T47D (cell line): ENCODE data around the gene SLF1.
"Not testable (repeated sequence)": the region's sequence is repeated elsewhere in the genome, so short reads cannot be mapped to it uniquely, and the experiment has no call there.

Source experiments
- DNase-seq, 2 experiments: peaks; one replicate each; pipeline versions ENCODE4 v3.0.0 to v3.0.0-alpha.2; 2011 to 2012; ENCODE audit warnings: low read depth in 1 of 2, low spot score in 1 of 2
- JUND ChIP-seq: IDR thresholded peaks from 2 replicates; pipeline ENCODE4 v1.6.1; 2012; ENCODE audit warnings: low read depth
- in situ Hi-C: cut with HindIII; loops from 2 replicates; pipeline ENCODE4 v1.10.0; 2016; ENCODE audit warnings: low sequenced_read_pairs, low pct_unique_long_range_greater_than_20kb

SLF1 gene

DNA sequence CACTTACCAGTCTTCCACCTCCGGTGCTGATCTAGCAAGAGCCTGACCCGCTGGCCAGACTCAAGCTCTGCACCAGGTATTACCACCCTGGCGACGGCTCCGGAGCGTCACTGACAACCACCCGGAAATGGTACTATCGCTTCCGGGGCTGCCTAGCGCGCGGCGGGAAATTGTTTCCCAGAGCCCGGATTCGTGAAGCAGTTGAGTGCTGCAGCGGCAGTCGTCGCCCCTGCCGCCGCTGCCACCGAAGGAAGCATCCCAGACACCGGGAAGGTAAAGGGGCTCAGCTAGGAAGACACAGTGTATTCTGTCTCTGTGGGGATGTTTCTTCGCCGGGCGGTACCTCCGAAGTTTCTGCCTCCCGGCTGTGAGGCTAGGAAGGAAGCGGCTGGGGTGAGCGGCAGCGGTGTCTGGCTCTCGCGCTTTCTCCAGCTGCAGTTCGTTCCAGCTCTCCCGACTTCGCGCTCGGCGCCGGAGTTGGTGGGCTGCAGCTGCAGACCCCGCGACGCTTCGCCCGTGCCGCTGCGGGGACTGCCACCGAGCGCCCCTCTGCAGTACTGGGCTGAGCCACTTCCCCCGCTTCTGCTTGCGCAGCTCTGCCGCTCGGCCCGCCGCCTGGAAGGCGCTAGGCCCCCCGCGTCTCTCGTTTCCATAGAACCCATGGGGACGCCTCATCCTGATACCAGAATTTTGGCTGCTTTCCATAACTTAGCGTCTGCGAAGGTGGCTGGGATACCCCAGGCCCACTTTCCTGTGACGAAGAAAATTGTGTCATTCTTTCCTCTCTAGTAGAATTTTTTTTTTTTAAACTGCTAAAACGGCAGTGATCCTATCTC, at the start of gene SLF1, which contains the start of gene KIAA0825:
TSS of gene SLF1 (plus strand) at position 177 of the 836 bp plus-strand sequence. CDS start 10,142 bp downstream, outside the sequence.
TSS of gene KIAA0825 (minus strand) at position 112 of the 836 bp plus-strand sequence. CDS start 81,478 bp downstream, outside the sequence.
- no peak for TF ChIP-seq JUND
- peak; percentile 81 to 92 for DNase-seq
- in situ Hi-C loops: no loop called here

DNA sequence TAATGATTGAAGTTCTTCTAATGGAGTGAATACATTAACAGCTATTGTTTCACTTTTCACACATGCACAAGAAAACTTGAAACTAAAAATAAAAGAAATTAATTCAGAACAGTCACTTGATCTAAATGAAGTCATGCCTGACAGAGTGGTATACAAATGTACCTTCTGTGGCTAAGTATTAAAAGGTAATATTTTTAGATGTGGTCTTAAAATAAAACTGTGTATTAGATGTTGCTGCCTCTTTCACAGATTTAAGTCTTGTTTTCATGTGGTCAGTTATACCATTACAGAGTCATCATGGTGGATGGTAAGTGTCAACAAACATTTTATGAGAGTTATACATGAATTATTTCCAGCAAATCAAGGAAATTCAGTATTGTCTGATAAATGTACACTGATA, 47.1 kb upstream of the SLF1 start:
- no peak for DNase-seq
- no peak for TF ChIP-seq JUND
- in situ Hi-C loops: no loop called here

- in situ Hi-C loops, DNase-seq: not testable (repeated sequence)
Observed at GRCh38 chr5:94573349-94573748, 45.1 kb upstream of the SLF1 start.

DNA sequence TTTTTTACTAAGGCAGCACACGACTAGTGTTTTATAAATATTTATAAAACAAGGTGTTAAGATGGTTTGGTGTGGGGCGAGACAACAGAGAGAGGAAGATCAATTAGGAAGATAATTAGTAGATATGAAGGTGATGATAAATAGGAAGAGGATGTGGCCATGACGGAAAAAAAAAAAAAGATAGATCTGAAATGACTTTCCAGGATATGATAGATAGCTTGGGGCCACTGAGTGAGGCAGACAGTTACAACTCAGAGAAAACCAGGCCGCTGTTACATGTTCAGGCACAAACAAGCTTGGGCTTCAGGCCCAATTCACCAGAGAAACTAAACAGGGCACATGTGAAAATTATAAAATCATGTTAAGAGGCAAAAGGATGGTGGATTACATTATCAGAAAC, 43.3 kb upstream of the SLF1 start:
- in situ Hi-C loops: no loop called here
- no peak for DNase-seq
- no peak for TF ChIP-seq JUND

GRCh38 chr5:94577466-94578245, 40.8 kb upstream of the SLF1 start:
- no peak for TF ChIP-seq JUND
- in situ Hi-C loops: no loop called here
- DNase-seq: no peak

- TF ChIP-seq JUND: no peak
- in situ Hi-C loops: no loop called here
Observed at GRCh38 chr5:94595281-94595840, 23.1 kb upstream of the SLF1 start.

DNA sequence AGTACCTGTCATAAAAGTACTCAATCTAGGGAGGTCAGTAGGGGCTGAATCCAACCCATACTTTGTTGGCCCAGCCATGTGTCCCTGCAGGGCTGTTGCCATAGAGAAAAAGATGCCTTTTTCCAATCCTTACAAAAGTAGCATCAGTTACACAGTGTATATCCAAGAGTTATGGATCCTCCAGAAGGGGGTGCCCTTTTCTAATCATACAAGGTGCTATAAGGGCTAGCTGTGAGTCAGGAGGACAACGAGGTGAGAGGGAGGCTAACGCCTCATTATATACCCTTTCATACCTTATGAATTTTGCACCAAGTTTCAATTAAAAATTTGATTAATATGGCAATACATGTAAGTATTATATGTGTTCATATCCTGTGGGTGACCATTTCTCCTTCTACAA, 4.9 kb upstream of the SLF1 start:
- DNase-seq: peak in 1 of 2 experiments; percentile 59
- in situ Hi-C loops: no loop called here
- TF ChIP-seq JUND: no peak

More at GRCh38 chr5:94595281-94595840, 23.1 kb upstream of the SLF1 start:
- DNase-seq: no peak

DNA sequence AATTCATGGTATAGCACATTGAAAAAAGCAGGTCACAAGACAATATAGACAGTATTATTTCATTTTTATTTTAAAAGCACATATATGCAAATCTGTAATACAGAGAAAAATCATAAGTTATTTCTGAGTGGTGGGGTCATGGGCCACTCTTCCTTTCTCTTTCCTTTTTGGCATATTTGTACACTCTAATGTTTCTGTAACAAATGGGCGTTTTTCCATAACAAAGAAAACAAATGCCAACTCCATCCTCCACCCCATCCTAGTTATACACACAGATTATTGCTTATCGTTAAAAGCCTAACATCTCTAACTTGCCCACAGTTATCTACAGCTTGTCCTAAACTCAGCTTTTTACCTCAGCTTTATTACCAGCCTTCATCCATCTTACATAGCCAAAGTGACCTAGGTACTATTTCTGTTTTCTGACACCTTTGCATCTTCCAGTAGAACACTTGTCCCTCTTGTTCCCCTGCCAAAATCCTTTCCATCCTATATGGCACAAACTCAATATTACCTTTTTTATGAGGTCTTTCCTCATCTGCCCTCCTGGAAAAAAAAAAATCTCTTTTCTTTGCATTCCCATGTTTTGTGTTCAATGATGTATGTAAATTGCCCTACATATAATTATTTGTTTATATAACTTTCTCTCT, 4.2 kb upstream of the SLF1 start:
- in situ Hi-C loops: no loop called here
- no peak for TF ChIP-seq JUND
- DNase-seq: no peak

GRCh38 chr5:94615862-94616261, 2.6 kb upstream of the SLF1 start:
- TF ChIP-seq JUND: no peak
- DNase-seq: no peak
- in situ Hi-C loops: no loop called here

DNA sequence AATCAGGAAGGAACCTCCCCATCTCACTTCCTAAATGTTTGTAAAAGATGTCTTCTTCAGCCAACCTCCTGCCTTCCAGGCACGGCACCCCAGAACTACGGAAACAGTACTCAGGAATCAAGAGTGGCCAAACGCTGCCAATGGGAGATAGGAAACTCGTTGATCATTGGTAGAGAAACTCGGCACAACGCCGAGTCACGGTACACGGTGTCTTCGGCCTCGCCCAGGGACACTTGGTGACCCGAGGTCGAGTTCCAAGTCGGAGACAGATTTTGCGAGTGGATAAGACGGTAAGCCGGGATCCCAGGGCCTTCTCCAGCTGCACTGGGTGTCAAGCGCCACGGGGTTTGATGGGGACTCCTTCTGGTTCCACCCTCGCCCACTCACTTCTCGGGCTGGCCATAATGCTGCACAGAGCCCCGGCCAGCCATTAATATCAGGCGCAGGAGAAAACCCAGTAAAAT, 408 bp upstream of the SLF1 start:
- DNase-seq: peak; percentile 7 to 53
- in situ Hi-C loops: no loop called here
- no peak for TF ChIP-seq JUND

DNA sequence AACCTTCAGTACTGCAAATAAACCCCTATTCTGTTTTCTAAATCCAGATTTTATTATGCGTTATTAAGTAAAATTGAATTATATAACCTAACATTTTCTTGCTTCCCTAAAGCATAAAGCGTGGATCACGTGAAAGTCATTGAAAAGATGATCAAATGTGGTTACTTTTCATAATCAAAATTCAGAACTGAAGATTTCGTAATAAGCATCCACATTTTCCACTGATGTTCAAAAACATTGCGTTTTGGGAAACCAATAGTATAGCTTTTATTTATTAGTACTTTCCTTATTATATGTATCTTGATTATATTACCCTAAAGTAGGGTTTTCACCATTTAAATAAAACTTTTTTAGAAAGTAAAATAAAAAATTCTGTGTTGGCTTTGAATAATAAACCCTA, 1.8 kb downstream of the SLF1 start:
- no peak for DNase-seq
- no peak for TF ChIP-seq JUND
- in situ Hi-C loops: no loop called here

- in situ Hi-C loops: no loop called here
- no peak for TF ChIP-seq JUND
- DNase-seq: no peak
Observed at GRCh38 chr5:94621763-94622162, 3.3 kb downstream of the SLF1 start.
